Activated CD8-positive, alpha-beta memory T cell treated with anti-CD3 and anti-CD28 coated beads, Interleukin-2, amount 50 U/mL, for 1 hour (primary cell): Measurements from ENCODE around the gene SCMH1.
"Not testable (repeated sequence)": the region's sequence is repeated elsewhere in the genome, so short reads cannot be mapped to it uniquely, and the experiment has no call there.

Experiments
- DNase-seq: peaks from one replicate; pipeline ENCODE4 v3.0.0-alpha.2; 2020; ENCODE audit errors: extremely low read depth

Gene SCMH1

DNA sequence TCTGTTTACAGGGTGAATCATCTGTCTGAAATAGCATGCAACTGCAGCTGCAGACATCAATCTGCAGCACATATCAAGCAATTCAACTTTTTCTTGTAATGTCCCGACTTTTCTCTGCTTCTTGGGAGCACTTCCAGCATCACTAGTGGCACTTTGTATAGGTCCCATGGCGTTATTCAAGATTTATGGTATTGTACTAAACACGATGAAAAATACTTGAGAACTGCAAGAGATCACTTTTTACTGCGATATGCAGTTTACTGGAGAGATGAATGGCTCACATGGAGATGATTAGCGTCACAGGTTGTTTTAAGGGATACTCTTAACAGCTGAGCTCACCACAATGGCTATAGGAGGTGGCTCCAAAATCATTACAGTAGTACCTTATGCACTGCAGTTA is 7.2 kb upstream of the SCMH1 start:
- DNase-seq = no peak

GRCh38 chr1:41246568-41246967 is 4.5 kb upstream of the SCMH1 start:
- DNase-seq = no peak

- DNase-seq = no peak
These were observed 3.6 kb upstream of the SCMH1 start for GRCh38 chr1:41245659-41246058.

DNA sequence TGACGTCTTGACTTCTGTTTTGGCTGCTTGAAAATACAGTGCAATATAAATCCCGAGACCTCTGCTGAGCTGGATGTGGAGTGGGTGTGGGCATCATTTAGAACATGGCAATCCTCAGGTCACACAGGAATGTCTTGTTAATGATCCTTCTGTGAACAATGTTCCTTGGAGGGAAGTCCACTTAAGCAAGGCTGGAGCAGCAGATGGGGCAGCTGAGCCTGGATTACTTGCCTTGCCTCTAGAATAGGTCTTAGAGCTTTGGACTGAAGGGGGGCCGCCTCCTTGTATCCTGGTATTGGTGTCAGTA is 926 bp upstream of the SCMH1 start:
- no peak for DNase-seq

DNA sequence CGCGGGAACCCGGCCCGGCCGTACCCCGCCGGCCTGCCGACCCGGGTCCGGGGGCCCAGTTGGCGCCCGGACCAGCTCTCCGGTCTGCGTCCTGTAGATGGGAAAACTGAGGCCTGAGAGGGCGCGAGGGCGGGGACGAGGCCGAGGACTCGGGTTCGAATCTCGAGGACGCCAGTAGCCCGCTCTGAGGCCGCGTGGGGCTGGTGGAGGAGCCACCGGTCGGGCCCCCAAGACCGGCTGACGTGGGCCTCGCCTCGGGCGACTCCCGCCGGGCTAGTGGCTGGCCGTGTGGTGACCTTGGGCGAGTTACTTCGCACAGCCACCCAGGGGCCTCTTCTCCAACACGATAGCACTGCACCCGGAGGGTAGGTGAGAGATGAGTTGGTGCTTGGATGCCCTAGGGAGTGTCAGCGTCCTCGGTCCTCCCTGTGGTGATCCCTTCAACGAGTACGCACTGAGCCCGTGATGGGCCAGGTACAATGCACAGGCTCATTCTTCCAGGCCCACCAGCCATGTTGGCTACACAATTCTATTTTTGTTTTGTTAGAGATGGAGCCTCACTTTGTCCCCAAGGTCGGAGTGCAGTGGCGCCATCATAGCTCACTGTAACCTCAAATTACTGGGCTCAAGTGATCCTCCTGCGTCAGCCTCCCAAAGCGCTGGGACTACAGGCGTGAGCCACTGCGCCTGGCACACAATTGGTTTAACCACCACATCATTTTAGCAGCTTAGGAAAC is 404 bp upstream of the SCMH1 start:
- no peak for DNase-seq

DNA sequence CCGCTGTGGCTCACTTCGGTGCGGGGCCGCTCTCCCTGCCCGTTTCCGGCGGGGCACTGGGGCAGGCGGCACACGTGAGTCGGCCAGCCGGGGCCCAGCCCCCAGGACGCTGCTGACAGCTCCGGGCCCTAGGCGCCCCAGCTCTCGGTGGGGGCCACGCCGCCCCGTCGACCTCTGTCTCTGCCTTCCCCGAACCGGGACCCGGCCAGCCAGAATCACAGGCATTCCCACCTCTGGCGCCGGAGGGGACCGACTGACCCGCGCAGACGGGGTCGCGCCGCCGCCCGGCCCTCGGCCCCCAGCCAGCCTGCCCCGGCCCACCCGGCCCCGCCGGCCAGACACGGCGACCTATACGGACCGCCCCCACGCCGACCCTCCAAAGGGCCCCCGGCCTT is 755 bp downstream of the SCMH1 start:
- DNase-seq = no peak

GRCh38 chr1:41240781-41241353 is 1.2 kb downstream of the SCMH1 start:
- DNase-seq = no peak

DNA sequence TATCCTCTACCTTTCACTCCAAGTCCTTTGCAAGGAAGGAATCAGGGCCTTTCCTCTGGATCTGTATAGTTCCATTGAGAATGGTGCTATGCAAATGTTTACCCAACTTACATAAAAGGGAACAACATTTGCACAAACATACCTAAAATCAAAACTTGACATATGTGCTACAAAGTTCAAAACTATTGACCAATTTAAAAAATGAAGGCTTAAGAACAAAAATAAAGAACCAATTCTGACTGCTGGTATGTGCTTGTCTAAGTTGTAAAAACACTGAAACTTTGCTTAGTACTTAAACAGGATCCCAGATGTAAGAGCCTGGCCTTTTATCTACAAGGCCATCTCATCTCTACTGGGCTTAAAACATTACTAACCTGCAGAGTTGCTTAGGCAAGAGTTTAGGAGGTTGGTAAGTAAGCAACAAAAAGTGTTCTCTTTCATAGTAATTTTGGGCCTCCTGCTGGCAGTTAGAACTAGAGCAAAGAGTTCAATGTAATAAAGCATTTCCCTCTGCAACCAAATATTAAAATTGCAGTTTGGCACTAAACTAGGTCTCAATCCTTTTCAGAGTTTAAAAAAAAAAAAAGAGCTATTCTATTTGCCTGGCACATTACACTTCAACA is 2.0 kb downstream of the SCMH1 start:
- no peak for DNase-seq

DNA sequence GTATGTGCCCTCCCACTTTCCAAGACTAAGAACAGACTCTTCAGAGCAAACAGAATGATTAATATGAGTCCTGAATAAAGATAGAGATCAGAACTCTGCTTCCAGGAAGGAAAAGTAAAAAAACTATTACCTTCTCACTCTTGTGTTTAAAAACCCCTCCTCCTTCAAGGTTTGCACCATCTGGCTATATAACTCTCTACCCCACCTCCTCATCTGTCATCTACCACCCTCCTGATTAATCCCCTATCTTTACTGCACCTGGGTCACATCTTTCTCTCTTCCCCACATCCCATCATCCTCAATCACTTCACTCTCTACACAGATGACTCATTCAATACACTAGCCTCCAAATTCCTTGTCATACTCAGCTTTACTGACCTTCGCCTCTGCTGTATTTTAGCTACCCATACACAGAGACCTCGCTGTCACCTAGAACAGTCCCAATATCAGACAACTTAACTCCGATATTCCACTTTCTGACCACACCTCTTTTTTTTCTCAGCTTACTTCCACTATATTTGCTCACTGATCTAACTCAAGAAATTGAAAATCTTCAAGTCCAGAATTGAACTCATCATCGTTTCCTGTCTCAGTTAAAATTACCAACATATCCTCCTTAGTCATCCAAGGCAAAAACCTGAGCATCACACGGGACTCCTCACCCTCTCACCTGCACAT is 3.7 kb downstream of the SCMH1 start:
- DNase-seq = no peak

DNA sequence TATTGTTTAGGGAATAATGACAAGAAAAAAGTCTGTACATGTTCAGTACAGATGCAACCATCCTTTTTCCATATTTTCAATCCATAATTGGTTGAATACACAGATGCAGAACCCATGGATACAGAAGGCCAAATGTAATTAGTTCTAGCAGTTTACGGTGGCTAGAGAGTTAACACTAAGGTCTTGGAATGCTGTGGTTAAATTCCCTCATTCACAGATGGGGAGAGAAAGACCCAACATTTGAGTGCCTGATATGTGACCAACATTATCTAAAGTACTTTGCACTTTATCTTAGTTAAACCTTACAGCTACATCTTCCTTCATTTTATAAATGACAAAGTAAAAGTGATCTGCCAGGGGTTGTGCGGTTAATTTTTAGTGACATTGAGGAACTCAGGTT is 5.3 kb downstream of the SCMH1 start:
- no peak for DNase-seq

DNA sequence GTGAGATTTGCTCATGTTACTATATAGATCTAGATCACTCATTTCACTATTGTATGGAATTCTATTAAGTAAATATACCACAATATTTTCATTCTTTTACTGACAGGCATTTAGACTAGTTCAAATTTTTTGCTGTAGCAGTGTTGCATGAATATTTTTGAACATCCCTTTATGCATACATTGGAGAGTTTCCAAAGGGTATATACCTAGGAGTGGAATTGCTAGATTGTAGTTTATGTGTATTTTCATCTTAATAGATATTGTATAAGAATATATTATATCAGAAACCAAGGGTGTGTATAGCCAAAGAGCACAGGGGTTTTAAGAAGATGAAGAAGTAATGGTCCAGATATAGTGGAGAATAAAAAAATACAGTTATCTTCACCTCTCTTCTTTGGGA is 6.2 kb downstream of the SCMH1 start:
- no peak for DNase-seq

DNA sequence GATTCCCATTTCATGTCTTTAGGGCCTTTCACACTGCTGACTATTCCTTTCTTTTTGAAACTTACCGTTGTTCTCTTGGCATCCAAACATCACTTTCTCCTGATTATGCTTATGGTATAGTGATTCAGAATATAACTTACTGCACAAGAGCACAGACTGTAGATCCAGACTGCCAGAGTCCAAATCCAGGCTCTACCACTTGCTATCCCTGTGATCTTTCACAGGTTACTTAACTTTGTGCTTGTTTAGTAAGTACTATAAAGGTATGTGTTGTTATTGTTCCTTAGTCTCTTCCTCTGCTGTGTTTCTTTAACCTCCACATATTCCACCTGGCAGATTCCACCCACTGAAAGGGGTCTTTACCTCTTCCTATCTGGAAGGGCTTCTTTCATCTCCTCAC is 8.4 kb downstream of the SCMH1 start:
- no peak for DNase-seq

DNA sequence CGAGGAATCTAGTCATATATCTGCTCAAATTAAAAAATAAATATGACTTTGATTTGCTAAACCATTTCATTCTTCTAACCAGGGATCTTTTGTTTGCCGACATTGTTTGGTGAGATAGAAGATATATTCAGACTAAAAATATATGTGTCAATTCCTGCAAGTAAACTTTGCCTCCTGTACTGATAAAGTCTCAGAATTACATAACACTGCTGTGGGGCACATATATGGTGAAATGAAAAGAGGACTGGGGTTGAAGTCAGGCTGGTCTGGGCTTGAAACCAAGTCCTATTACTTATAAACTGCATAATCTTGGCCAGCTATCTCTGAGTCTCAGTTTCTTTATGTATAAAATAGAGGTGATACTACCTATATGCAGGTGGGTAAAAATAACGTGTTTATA is 9.8 kb downstream of the SCMH1 start:
- DNase-seq = no peak

GRCh38 chr1:41230656-41231055 is 11.4 kb downstream of the SCMH1 start:
- DNase-seq = no peak

GRCh38 chr1:41229219-41229618 is 12.9 kb downstream of the SCMH1 start:
- DNase-seq = not testable (repeated sequence)

DNA sequence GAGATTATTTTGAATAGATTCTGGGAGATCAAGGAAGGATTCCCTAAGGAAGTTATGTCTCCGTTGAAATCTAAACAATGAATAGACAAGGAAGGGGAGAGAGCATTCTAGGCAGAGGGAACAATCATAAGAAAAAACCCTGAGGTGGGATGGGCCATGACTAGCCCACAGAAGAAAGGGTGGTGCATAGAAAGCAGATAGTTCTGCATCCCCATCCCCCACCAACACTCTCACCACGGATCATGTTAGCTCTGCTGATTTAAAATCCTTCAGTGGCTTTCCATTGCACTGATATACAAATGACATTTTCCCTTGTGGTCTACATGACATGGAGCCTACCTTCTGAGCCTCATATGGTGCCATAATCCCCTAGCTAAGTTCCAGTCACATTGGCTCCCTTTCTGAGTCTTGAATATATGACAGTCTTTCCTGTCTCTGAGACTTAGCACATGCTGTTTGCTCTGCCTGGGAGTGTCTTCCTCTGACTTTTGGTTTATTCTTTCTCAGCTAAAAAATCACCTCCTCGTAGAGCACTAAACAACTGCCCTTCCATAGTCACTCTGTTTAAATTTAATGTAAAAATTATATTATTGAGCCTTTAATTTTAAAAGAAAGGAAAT is 15.2 kb downstream of the SCMH1 start:
- no peak for DNase-seq

DNA sequence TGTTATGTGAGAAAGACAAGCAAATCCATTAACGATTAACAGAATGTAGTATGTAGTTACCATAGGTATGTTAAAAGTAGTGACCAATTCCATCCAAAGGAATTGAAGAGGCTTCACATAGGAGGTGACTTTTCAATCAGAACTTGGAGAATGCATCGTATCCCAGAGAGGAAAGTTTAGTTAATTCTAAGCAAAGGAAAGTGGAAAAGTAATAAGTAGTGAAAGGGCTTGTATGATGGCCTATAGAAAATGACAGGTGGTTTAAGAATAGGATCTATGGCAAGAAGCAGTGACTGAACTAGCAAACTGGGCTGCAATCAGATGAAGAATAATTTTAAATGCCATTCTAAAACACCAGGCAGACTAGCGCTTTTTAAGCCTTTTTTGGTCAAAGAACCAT is 16.6 kb downstream of the SCMH1 start:
- no peak for DNase-seq

DNA sequence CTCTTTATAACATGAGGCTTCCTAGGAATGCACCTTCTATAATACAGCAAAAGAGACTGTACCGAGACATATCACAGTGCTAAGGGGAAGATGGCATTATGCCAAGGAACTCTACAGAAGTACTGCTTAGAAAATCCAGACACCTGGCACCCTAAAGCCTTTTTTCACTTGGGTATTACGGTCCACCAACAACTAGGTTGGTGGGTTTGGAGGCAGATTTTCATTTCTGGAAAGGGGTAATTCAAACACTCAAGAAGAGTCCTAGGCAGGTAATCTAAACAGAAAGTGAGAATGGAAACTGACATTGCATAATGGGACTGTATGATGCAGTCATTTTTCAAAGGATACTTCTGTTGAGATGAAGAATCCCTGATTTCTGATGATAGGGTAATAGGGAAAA is 19.6 kb downstream of the SCMH1 start:
- no peak for DNase-seq

GRCh38 chr1:41221995-41222394 is 20.1 kb downstream of the SCMH1 start:
- no peak for DNase-seq

- no peak for DNase-seq
These were observed 24.0 kb downstream of the SCMH1 start for GRCh38 chr1:41218152-41218551.

DNA sequence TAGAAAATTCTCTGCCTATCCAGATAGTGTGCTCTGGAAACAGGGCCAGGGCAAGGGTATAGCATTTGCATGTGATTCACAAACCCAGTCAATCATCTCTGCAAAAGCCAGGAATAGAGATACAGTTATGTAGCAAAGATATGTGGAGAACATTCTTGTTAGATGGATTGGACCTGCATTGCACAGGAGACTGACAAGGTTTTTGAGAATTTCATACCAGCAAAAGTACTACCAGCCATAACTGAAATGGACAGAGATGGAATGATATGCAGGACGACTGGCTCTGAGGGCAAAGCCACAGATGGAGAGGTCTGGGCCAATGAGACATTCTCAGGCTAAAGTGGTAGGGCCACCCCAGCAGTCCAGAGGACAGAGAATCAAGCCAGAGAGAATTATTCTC is 24.7 kb downstream of the SCMH1 start:
- no peak for DNase-seq

DNA sequence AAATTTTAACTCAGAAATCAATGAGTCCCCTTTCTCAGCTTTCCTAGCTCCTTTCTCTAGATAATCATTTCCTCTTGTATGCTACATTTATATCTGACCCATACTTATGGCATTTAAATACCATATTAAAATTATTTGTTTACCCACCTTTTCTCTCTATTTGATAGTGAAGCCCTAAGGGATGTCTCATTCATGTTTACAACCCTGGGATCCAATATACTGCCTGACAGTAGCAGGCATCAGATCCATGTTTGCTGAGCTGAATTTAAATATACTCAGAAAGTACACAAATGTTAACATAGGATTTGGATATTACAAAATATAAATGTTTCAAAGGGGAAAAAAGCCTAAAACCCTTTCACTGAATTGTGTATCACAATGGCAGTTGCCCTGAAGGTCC is 26.5 kb downstream of the SCMH1 start:
- no peak for DNase-seq

- DNase-seq = no peak
These were observed 28.8 kb downstream of the SCMH1 start for GRCh38 chr1:41213341-41213740.
